Effector memory CD4-positive, alpha-beta T cell (primary cell): ENCODE results near the gene FBXW11.

Experiments used
- DNase-seq, 3 donors: peaks; one replicate each; pipeline ENCODE4 v3.0.0-alpha.2; 2020
- H3K27ac ChIP-seq: 2 replicates; pipeline ENCODE4 v1.7.0; 2013; ENCODE audit warnings: mild to moderate bottlenecking, low read length, moderate library complexity; ENCODE audit not compliant: insufficient read depth, poor library complexity, severe bottlenecking
- H3K27me3 ChIP-seq: replicated peaks from 2 replicates; pipeline ENCODE4 v1.7.0; 2013; ENCODE audit warnings: mild to moderate bottlenecking, low read length; ENCODE audit not compliant: insufficient read depth, control insufficient read depth, poor library complexity, severe bottlenecking
- H3K36me3 ChIP-seq: 2 replicates; pipeline ENCODE4 v1.7.0; 2013; ENCODE audit warnings: mild to moderate bottlenecking, low read length, moderate library complexity; ENCODE audit not compliant: control insufficient read depth, insufficient read depth
- H3K4me1 ChIP-seq: 2 replicates; pipeline ENCODE4 v1.7.0; 2013; ENCODE audit warnings: low read length, mild to moderate bottlenecking; ENCODE audit not compliant: control insufficient read depth, insufficient read depth, poor library complexity, severe bottlenecking
- H3K4me3 ChIP-seq: 2 replicates; pipeline ENCODE4 v1.7.0; 2013; ENCODE audit warnings: low read length, low read depth, mild to moderate bottlenecking; ENCODE audit not compliant: insufficient read depth, poor library complexity, severe bottlenecking
- H3K9me3 ChIP-seq: 2 replicates; pipeline ENCODE4 v1.7.0; 2013; ENCODE audit warnings: mild to moderate bottlenecking, low read length, moderate library complexity; ENCODE audit not compliant: control insufficient read depth

The FBXW11 gene

GRCh38 chr5:171850324-171850947, 156.0 kb downstream of the FBXW11 start:
- H3K27me3 ChIP-seq, result no peaks in the 10 kb centered on the region
- no peak for DNase-seq
- H3K9me3 ChIP-seq, result no peaks in the 10 kb centered on the region
- no peaks in the 10 kb centered on the region for H3K4me1 ChIP-seq
- H3K36me3 ChIP-seq, result no peaks in the 10 kb centered on the region
- no peak overlapping the region for H3K27ac ChIP-seq
- H3K4me3 ChIP-seq, result no peak overlapping the region

GRCh38 chr5:171849585-171850323, 156.7 kb downstream of the FBXW11 start:
- DNase-seq, result no peak
- Histone ChIP-seq H3K4me3 (no peak overlapping the region), H3K9me3 (no peaks in the 10 kb centered on the region)

GRCh38 chr5:171848911-171849520, 157.4 kb downstream of the FBXW11 start:
- H3K9me3 ChIP-seq, result no peaks in the 10 kb centered on the region
- no peak overlapping the region for H3K4me3 ChIP-seq
- no peaks in the 10 kb centered on the region for H3K36me3 ChIP-seq
- H3K27me3 ChIP-seq, result no peaks in the 10 kb centered on the region
- H3K4me1 ChIP-seq, result no peaks in the 10 kb centered on the region
- DNase-seq, result no peak
- H3K27ac ChIP-seq, result no peak overlapping the region

More at GRCh38 chr5:171849585-171850323, 156.7 kb downstream of the FBXW11 start:
- H3K4me1 ChIP-seq, result no peaks in the 10 kb centered on the region
- H3K36me3 ChIP-seq, result no peaks in the 10 kb centered on the region
- H3K27ac ChIP-seq, result no peak overlapping the region
- no peaks in the 10 kb centered on the region for H3K27me3 ChIP-seq

GRCh38 chr5:171848486-171848885, 158.0 kb downstream of the FBXW11 start:
- Histone ChIP-seq H3K27ac (no peak overlapping the region), H3K9me3 (no peaks in the 10 kb centered on the region), H3K4me3 (no peak overlapping the region), H3K27me3 (no peaks in the 10 kb centered on the region), H3K36me3 (no peaks in the 10 kb centered on the region), H3K4me1 (no peaks in the 10 kb centered on the region)
- DNase-seq, result no peak

- Histone ChIP-seq H3K36me3 (no peaks in the 10 kb centered on the region), H3K4me1 (no peaks in the 10 kb centered on the region), H3K9me3 (no peaks in the 10 kb centered on the region), H3K4me3 (no peak overlapping the region), H3K27ac (no peak overlapping the region), H3K27me3 (no peaks in the 10 kb centered on the region)
- DNase-seq, result no peak
Observed at GRCh38 chr5:171848006-171848405, 158.4 kb downstream of the FBXW11 start.

- no peak for DNase-seq
- H3K27ac ChIP-seq, result no peak overlapping the region
- no peaks in the 10 kb centered on the region for H3K36me3 ChIP-seq
- no peaks in the 10 kb centered on the region for H3K27me3 ChIP-seq
- H3K4me1 ChIP-seq, result no peaks in the 10 kb centered on the region
- H3K9me3 ChIP-seq, result no peaks in the 10 kb centered on the region
- H3K4me3 ChIP-seq, result no peak overlapping the region
Observed at GRCh38 chr5:171847026-171847425, 159.4 kb downstream of the FBXW11 start.

- no peak for DNase-seq
- Histone ChIP-seq H3K4me3 (no peak overlapping the region), H3K27me3 (no peaks in the 10 kb centered on the region), H3K27ac (no peak overlapping the region), H3K9me3 (no peaks in the 10 kb centered on the region), H3K36me3 (no peaks in the 10 kb centered on the region), H3K4me1 (no peaks in the 10 kb centered on the region)
Observed at GRCh38 chr5:171846323-171846722, 160.1 kb downstream of the FBXW11 start.

- no peaks in the 10 kb centered on the region for H3K27me3 ChIP-seq
- no peaks in the 10 kb centered on the region for H3K9me3 ChIP-seq
- DNase-seq, result no peak
- no peak overlapping the region for H3K27ac ChIP-seq
- no peaks in the 10 kb centered on the region for H3K36me3 ChIP-seq
- H3K4me3 ChIP-seq, result no peak overlapping the region
- no peaks in the 10 kb centered on the region for H3K4me1 ChIP-seq
Observed at GRCh38 chr5:171845857-171846256, 160.6 kb downstream of the FBXW11 start.

GRCh38 chr5:171845040-171845630, 161.3 kb downstream of the FBXW11 start:
- H3K36me3 ChIP-seq, result no peaks in the 10 kb centered on the region
- H3K27me3 ChIP-seq, result no peaks in the 10 kb centered on the region
- H3K4me3 ChIP-seq, result no peak overlapping the region
- no peaks in the 10 kb centered on the region for H3K4me1 ChIP-seq
- H3K27ac ChIP-seq, result no peak overlapping the region
- H3K9me3 ChIP-seq, result no peaks in the 10 kb centered on the region
- DNase-seq, result no peak
